GM21529 (cell line): ENCODE measurements around the gene SPCS3.
"Not testable (repeated sequence)": the region's sequence is repeated elsewhere in the genome, so short reads cannot be mapped to it uniquely, and the experiment has no call there.

Experiments
- ATAC-seq: cut with Tn5 transposase; IDR thresholded peaks from one replicate; pipeline ENCODE4 v1.9.1; 2021; ENCODE audit not compliant: unreplicated experiment

SPCS3 gene

DNA sequence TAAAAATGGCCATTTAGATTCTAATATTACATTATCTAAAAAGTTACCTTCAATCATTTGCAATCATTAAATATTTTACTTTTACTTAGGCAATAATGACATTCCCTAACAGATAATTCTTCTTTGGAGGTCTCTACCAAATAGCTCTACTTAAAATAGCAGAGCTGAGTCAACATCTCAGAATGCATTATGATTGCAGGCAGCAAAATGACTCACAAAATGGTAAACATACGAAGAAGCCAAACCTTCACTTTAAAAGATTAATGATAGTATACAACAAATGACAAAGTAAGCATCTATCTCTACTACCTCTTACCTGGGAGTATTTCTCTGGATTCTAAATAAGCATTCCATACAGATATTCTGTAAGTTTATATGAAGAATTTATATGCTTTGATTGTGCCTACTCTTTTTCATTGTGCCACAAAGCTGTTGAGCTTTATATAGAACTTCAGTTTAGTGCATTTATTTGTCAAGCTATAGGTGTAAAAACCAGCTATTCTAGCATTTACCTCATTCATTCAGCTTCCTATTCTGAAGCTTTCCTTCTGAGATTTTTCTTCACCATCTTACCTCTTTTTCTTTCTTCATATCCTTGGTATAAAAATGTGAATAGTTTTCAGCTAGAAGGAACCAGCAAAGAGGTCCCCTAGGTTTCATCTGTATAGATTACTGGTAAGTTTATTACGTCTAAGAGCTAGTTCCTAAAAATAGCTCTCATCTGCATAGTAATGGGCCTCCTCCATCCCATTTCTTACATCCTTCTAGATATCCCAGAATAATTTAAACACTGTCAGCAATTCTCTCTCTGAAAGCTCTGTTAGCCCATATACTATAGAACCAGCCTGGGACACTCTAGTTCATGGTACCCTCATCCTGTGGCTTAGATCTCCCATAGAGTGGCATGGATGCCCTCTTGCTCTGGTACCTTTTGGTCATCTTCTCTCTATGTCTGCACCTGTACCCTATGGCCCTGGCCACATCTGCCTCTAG, 17.2 kb upstream of the SPCS3 start:
- no peak for ATAC-seq

DNA sequence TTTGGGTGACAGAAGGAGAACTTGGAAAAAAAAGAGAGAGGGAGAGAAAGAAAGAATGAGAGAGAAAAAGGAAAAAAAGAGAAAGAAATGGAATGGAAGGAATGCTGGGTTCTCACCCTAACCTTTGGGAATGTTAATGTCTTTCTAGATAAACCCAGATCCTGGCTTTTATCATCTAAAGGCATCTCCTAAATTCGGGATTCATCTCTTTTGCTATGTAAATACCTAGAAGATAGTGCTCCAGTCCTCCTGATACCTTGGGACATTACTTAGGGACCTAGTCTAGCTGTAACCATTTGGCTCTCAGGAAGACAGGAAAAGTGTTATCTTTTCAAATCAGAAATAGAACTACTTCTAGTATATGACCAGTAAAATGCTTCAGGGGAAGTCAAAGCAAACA, 15.8 kb upstream of the SPCS3 start:
- no peak for ATAC-seq

DNA sequence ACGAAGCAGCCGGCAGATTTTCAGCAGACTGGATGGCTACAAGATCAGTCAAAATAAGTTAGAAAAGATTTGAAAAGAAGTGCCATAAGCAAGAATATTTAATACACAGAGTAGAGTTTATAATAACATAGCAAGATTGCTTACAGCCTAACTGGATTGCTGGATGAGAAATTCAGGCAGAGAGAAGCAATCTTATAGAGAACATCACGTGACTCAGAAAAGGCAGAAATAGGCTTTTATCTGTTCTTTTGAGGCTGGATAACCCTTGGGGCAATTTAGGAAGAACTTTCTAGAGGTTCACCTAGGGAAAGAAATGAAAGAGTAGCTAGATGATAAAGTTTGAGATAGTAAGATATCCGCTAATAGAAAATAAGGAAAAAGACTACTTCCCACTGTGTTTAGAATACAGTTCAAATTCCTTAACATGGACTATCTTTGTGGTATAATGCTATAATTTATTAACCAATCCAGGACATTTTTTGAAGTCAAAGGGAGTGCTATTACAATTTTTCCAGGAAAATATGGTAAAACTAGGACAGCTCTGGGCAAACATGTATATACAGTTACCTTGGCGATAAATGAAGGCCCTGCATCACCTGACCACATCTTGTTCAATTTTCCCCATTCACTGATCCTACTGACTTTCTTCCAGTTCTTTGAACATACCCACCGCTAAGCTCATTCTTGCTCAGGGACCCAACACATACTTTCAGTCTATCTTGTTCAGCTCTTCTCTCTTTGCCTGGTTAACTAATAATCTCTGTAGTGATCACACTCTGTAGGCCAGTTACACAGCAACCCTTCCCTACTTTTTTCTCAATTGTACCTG, 12.7 kb upstream of the SPCS3 start:
- no peak for ATAC-seq

DNA sequence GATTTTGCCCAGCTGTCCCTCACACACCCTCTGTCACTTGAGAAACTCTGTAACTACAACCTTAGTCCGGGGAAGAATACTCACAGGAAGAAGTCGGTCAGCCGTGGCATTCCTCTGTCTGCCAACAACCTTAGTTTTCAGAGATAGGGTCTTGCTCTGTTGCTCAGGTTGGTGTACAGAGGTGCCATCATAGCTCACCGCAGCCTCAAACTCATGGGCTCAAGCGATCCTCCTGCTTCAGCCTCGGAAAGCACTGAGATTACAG, 12.2 kb upstream of the SPCS3 start:
- no peak for ATAC-seq

DNA sequence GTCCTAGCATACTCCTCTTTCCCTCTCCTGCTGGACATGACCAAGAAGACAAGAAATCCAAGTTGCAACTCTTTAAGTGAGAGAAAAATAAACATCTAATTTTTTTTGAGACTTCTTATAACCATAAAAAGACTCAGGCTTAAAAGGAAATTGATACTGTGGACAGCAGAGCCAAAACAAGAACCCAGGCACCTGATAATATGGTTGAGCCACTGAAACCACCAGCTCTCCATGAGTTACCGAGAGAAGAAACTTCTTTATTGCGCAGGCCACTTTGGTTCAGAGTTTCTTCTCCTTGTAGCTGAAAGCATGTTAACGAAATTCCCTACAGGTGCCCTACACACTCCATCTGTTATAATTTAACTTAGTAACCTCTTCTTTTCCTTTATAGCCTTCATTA, 11.3 kb upstream of the SPCS3 start:
- ATAC-seq: peak; percentile 50

DNA sequence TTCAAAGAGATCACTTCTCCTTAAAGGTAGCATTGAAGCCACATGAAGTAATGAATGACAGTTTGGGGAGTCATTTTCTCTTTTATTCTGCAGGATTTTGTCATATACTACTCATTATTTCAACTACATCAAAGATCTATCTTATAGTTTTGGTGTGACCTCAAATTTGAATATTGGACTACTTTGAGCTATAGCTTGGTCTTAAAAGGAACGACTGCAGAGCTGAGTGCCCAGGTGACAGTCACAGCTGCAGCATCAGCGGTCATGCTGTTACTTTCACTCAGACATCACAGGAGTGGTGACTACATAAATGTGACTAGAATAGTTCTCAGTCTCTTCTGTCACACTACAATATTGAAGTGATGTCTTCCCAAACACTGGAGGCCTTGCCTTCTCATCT, 10.7 kb upstream of the SPCS3 start:
- peak; percentile 98 for ATAC-seq

DNA sequence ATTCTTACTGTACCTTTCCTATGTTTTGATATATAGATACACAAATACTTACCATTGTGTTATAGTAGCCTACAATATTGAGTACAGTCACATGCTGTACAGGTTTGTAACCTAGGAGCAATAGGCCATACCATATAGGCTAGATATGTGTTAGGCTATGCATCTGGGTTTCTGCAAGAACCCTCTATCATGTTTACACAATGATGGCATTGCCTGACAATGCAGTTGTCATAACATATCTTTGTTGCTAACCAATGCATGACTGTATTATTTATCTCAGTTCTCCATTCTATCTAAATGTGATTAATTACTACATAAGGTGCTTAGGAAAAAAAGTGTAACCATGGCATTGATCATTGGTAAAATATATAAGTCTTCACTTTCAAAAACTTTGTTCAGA, 10.0 kb upstream of the SPCS3 start:
- ATAC-seq: no peak

DNA sequence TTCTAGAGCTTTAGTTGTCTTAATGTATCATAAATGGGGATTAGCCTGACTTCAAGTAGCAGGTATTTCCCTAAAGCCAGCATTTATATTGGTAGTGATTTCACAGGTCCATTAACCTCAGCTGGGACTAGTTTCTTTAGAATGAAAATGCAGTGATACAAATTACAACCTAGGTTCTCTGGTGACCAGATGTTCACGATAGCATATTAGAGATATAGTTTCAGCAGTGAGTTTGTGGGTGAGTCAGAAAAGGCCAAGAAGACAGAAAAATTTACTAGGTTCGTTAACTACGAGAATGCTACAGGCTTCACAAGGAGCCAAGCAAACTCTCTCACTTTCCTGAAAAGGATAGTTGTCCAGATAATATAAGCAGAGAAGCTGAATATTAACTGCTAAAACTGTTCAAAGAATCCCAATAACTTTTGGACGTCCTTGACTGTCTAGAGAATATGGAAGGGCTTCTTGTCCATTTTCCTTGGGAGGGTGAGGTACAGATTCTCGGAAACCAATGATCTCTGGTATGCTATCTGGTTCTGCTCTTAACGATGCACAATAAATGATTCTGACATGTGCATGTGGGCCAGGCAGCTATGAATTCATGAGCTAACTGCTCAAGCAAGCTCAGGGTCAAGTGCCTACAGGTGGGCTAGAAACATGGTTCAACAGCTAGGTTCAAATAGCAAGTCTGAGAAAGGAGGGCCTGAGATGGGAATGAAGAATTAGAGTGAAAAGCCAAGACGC, 6.0 kb upstream of the SPCS3 start:
- ATAC-seq: no peak

DNA sequence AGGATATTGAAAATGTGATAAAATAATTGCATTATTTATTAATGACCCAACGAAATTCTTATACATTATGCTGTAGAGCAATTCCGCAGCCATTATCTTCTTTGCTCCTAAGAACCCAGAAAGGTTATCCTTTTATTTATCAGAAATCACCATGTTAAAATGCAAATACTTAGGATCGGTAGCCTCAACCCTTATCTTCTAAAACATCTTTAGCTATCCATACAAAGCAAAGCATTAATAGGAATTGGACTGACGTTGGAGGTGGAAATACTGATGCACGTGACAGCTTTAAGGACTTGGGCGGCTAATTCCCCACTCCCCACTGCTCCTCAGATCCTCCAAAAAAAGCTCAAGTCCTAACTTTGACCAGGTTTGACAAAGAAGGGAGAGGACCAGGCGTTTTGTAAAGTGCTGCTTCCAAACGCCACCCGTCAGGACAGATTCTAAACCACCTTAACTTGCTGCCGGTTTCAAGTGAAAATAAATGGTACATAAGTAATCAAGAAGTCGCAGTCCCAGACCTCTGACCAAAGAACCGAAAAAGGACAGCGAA, 539 bp upstream of the SPCS3 start:
- ATAC-seq: no peak

DNA sequence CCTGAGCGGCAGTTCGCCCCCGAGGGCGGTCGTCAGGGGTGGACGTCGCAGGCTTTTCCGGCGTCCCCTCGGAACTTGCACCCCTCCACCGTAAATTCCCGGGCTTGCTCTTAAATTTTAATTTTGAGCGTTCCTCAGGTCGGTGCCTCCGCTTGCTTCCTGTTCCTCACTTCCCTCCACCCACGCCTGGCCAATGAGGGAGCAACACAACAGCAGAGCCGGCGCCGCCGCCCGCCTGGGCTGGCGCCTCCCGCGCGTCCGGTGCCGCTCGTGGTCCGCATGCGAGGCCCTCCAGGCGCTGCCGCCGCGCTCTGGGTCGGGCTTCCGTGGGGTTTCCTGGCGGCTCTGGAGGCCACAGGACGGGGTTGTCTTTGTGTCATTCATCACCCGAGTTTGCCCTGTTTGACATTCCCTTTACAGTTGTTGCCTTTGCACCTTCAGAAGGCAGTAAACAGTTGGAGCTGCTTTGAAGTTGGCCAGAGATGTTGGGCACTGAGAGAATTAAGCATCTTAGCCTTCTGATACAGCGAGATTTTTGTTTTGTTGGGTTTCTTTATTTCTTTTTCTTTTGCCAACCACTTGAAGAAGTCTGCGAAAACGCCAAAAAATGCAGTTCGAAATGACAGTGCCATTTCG, 692 bp downstream of the SPCS3 start:
- peak; percentile 80 for ATAC-seq

DNA sequence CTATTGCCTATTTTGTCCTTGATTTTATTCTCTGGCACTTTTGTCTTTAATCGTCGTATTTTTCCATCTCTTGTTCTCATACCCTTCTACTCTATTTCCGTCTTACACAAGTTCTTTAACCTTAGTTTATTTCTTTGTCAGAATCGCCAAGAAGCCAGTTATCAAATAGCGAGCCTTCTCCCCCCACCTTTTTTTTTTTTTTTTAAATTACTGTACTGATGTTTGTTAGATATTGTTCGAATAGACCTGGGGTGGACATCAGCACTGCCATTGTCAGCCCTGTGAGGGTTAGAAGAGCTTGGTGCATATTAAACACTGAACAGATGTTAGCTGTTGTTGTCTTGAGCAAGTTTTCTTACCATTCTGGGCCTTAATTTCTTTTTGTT, 1.2 kb downstream of the SPCS3 start:
- no peak for ATAC-seq

DNA sequence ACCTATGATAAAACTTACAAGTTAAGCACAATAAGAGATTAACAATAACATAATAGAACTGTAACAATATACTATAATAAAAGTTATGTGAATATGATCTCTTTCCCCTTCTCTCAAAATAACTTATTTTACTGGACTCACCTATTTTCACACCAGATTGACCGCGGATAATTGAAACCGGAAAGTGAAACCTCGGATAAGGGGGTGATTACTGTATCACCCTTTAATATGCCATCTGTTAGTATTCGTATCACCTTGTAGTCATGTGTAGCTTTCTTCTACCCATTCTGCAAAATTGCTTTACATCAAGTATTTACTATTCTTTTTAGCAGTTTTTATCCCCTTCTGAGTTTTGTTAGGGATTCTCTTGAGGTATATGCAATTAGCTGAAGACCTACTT, 1.8 kb downstream of the SPCS3 start:
- no peak for ATAC-seq

DNA sequence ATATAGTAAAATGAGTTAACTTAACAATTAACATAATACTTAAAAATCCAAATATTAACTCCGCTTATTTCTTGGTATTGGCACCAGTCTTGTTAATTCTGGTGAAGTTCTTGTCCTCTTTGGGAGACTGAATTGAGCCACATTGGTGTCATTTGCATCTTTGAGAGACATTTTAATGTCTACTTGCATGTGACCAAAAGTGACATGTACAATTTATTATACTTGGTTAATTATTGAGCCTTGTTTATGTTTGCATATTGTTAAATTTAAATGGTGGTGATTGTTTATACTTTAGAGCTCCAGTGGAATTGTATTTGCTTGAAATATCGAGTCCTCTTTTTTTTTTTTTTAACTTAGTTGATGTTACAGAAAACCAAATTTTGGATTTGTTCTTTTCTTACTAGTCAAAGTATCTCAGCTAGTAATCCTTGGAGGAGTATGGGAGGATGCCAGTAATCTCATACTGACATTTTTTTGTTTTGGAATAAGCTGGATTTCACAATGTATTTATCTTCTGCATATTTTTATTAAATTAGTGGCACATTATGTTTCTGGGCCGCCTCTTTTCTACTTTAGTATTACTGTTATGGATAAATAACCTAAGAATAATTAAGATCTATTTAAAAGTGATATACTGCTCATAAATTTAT, 3.9 kb downstream of the SPCS3 start:
- ATAC-seq: no peak

DNA sequence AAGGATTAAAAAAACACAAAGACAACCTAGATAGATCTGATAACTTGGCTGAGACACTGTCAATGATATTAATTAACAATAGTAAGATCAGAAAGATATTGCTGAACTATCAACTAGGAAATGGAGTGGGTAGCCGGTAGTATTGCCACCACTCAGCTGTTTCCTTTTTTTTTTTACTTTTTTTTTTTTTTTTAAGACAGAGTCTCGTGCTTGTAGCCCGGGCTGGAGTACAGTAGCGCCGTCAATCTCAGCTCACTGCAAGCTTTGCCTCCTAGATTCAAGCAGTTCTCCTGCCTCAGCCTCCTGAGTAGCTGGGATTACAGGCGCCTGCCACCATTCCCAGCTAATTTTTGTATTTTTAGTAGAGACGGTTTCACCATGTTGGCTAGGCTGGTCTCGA, 5.1 kb downstream of the SPCS3 start:
- not testable (repeated sequence) for ATAC-seq

DNA sequence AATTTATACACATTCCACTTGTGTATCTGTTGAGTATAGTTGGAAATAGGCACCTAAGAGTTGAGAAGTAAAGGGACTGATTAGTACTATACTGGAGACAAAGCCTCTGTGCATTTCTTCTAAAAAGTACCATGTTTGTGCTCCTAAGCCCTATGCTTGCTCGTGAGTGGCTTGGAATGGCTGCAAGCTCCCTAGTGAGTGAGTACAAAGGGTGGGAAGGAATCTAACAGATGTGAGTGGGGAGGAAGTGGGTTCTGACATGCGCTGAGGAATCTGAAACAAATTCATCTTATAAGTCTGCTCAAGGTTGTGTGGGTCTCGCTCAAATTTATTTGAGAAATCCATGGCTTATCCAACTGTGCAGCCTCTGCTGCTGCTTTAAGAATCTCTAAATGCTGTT, 13.3 kb downstream of the SPCS3 start:
- no peak for ATAC-seq

DNA sequence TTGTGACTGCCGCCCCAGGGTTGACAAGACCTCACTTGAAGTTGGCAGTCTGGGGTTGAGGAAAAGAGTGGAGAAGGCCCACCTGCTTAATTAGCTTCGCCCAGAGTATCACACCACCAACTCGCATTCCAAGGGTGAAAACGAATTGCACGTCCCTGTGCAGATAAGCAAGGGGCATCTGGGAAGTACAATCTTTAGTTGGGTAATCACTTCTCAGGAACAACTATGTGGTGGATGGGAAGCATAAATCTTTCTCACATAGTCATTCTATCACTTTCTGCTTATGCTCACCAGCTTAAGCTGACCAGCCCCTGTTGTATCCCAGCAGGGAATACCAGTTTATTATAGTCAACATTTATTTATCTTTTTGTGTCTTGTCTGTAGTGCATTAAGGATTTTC, 14.3 kb downstream of the SPCS3 start:
- no peak for ATAC-seq

DNA sequence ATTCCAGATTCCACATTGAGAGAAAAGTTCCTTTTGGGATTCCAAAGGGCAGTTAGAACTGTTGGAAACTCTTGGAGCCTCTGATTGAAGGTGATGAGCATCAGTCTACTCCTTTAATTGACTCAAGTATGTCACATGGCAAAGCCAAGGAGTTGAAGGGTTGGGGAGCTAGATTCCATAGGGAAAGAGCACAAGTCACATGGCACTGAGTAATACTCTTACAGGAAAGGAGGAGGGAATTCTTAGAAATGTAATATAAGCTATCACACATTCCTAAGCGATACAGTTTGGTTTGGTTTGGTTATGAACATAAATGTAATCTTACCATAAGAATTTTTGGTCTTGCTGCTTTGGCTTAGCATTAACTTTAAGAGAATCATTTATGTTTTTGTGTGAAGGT, 15.7 kb downstream of the SPCS3 start:
- ATAC-seq: no peak

DNA sequence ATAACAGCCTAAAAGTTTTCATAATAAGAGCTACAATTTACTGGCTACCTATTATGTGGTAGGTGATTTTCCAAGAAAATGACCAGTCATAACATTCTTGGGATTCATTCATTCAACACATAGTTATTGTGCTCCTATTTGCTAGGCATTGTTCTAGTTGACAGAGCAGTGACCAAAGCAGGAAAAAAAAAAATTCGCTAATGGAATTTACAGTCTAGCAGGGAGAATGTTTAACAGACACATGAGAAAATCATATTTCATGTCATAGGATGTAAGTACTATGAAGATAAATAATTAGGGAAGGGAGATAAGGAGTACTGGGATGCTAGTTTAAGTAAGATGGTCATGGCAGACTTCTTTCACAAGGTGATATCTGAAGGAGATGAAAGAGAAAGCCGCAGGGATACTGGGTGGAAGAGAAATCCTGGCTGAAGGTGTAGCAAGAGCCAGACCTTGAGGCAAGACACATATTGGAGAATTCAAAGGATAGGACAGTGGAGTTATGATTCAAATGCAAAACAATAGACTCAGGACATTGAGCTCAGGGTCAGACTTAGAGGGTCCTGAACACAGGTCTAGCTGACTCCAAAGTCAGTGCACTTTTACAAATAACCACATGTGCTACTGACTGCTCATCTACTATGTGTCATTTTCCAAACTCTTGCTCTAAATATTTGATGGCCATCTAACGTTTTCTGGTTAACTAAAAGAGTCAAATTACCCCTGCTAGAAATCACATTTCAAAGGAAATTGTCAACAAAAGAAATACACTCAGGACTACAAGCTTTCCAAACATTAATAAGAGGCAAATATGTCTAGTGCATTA, 20.4 kb downstream of the SPCS3 start:
- ATAC-seq: no peak

DNA sequence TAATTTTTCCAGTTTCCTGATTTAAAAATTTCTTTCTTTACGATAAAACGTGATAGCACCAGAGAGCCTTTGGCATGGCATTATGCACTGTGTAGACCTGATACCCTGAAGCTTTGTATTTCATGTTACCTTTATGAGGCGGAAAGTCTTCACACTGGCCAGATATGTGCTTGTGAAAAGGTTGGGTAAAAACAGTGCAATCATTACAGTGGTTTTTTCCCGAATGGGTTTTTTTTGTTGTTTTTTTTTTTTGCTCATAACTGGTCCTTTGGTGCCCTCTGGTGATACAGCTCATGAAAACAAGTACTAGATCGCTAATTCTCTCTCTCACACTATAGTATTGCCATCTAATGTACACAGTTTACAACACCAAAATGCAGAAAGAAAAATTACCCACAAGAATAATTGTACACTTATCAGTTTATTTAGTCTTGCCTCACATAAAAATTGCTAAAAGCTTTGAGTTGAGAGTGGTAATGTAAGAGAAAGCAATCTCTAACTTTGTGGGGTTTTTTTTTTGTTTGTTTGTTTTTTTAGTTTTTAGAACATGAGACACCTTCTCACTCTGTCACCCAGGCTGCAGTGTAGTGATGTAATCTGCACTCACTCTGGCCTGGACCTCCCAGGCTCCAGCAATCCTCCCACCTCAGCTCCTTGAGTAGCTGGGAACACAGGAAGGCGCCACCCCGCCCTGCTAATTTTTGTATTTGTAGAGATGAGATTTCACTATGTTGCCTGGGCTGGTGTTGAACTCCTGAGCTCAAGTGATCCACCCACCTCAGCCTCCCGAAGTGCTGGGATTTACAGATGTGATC, 21.3 kb downstream of the SPCS3 start:
- peak; percentile 60 for ATAC-seq
